ENCODE measurements around the gene C6orf62.

C6orf62 gene

DNA sequence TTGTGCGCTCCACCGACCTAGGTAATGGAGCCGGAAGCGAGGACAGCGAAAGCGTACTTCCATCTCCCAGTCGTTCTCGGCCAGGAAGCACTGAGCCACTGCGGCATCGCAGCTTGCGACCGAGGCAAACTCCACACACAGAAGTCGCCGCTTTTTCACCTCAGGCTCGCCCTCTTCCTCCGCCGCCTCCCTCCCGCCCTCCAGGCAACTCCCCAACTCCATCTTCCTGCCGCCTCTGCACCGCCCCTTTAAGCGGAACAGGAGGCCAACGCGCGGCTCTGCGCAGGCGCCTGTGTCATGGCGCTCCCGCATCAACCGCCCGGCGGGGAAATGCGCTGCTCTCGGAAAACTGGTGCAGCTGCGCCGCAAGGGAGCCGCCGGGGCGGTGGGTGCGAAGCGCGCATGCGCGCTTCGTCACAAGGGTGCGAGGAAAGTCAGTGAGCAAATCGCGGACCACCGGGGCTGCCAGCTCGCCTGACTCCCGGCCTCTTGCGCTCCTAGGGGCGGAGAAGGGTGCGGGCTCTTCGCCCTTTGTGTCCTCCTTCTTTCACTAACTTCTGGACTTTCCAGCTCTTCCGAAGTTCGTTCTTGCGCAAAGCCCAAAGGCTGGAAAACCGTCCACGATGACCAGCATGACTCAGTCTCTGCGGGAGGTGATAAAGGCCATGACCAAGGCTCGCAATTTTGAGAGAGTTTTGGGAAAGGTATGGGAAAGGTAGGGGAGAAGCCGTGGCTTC, 52.1 kb downstream of the C6orf62 start, which contains the start of the genes ACOT13 and TDP2 (continued):
- TF ChIP-seq ZFP69B (tag by site-specific recombination; IDR thresholded peaks at IDR 0.05) (peak; percentile 87), ZNF157 (tag by site-specific recombination; IDR thresholded peaks at IDR 0.05) (no peak), ZNF677 (tag by site-specific recombination; IDR thresholded peaks at IDR 0.05) (peak; percentile 32; the same call in 1 of the 2 replicates), ZNF184 (tag by site-specific recombination; IDR thresholded peaks at IDR 0.05) (no peak), ZNF19 (tag by site-specific recombination; IDR thresholded peaks at IDR 0.05; ENCODE audit: low read depth) (no peak), KLF16 (tag by site-specific recombination; IDR thresholded peaks at IDR 0.05) (no peak; the same call in 1 of the 2 replicates), EGR2 (tag by site-specific recombination; IDR thresholded peaks at IDR 0.05; ENCODE audit: low read depth) (peak; percentile 95), WT1 (tag by site-specific recombination; IDR thresholded peaks at IDR 0.05) (peak; percentile 92), BCL11A (tag by site-specific recombination; IDR thresholded peaks at IDR 0.05; ENCODE audit: low read depth) (no peak), ZBTB21 (tag by site-specific recombination; IDR thresholded peaks at IDR 0.05) (peak; percentile 52; the same call in 1 of the 2 replicates), ZNF292 (tag by site-specific recombination; IDR thresholded peaks at IDR 0.05; ENCODE audit: borderline replicate concordance, low read depth) (no peak), ZNF132 (tag by site-specific recombination; IDR thresholded peaks at IDR 0.05; ENCODE audit: borderline replicate concordance) (no peak), ZNF843 (tag by site-specific recombination; IDR thresholded peaks at IDR 0.05) (peak; percentile 65), ZBTB8A (tag by site-specific recombination; IDR thresholded peaks at IDR 0.05) (peak; percentile 33; the same call in 1 of the 2 replicates), ZSCAN30 (tag by site-specific recombination; IDR thresholded peaks at IDR 0.05) (peak; percentile 76), ZNF621 (tag by site-specific recombination; IDR thresholded peaks at IDR 0.05) (no peak), YY1 (tag by site-specific recombination; IDR thresholded peaks at IDR 0.05) (peak; percentile 64; the same call in 1 of the 2 replicates), ZFHX2 (tag by site-specific recombination; conservative IDR thresholded peaks at IDR 0.05) (peak; percentile 90), ZNF274 (IDR thresholded peaks at IDR 0.05; ENCODE audit: low read length) (no peak), ZNF274 (tag by site-specific recombination; IDR thresholded peaks at IDR 0.05; ENCODE audit: borderline replicate concordance) (no peak), ZNF16 (tag by site-specific recombination; IDR thresholded peaks at IDR 0.05; ENCODE audit: low read depth) (no peak), ZNF155 (tag by site-specific recombination; IDR thresholded peaks at IDR 0.05) (no peak)
- TF ChIP-seq, protein P1, sequence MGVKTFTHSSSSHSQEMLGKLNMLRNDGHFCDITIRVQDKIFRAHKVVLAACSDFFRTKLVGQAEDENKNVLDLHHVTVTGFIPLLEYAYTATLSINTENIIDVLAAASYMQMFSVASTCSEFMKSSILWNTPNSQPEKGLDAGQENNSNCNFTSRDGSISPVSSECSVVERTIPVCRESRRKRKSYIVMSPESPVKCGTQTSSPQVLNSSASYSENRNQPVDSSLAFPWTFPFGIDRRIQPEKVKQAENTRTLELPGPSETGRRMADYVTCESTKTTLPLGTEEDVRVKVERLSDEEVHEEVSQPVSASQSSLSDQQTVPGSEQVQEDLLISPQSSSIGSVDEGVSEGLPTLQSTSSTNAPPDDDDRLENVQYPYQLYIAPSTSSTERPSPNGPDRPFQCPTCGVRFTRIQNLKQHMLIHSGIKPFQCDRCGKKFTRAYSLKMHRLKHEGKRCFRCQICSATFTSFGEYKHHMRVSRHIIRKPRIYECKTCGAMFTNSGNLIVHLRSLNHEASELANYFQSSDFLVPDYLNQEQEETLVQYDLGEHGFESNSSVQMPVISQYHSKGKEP (tag by site-specific recombination; IDR thresholded peaks at IDR 0.05) = peak; percentile 85; the same call in 1 of the 2 replicates
- TF ChIP-seq, protein P2, sequence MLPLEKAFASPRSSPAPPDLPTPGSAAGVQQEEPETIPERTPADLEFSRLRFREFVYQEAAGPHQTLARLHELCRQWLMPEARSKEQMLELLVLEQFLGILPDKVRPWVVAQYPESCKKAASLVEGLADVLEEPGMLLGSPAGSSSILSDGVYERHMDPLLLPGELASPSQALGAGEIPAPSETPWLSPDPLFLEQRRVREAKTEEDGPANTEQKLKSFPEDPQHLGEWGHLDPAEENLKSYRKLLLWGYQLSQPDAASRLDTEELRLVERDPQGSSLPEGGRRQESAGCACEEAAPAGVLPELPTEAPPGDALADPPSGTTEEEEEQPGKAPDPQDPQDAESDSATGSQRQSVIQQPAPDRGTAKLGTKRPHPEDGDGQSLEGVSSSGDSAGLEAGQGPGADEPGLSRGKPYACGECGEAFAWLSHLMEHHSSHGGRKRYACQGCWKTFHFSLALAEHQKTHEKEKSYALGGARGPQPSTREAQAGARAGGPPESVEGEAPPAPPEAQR (tag by site-specific recombination; IDR thresholded peaks at IDR 0.05) = no peak
- TF ChIP-seq, protein P3, sequence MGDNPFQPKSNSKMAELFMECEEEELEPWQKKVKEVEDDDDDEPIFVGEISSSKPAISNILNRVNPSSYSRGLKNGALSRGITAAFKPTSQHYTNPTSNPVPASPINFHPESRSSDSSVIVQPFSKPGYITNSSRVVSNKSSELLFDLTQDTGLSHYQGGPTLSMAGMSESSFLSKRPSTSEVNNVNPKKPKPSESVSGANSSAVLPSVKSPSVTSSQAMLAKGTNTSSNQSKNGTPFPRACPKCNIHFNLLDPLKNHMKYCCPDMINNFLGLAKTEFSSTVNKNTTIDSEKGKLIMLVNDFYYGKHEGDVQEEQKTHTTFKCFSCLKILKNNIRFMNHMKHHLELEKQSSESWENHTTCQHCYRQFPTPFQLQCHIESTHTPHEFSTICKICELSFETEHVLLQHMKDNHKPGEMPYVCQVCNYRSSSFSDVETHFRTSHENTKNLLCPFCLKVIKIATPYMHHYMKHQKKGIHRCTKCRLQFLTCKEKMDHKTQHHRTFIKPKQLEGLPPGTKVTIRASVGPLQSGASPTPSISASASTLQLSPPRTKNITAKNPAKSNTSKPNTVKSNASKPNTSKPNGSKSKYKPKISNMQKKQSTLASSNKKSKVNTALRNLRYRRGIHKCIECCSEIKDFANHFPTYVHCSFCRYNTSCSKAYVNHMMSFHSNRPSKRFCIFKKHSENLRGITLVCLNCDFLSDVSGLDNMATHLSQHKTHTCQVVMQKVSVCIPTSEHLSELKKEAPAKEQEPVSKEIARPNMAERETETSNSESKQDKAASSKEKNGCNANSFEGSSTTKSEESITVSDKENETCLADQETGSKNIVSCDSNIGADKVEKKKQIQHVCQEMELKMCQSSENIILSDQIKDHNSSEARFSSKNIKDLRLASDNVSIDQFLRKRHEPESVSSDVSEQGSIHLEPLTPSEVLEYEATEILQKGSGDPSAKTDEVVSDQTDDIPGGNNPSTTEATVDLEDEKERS (tag by site-specific recombination; IDR thresholded peaks at IDR 0.05) = no peak
- TF ChIP-seq, protein P4, sequence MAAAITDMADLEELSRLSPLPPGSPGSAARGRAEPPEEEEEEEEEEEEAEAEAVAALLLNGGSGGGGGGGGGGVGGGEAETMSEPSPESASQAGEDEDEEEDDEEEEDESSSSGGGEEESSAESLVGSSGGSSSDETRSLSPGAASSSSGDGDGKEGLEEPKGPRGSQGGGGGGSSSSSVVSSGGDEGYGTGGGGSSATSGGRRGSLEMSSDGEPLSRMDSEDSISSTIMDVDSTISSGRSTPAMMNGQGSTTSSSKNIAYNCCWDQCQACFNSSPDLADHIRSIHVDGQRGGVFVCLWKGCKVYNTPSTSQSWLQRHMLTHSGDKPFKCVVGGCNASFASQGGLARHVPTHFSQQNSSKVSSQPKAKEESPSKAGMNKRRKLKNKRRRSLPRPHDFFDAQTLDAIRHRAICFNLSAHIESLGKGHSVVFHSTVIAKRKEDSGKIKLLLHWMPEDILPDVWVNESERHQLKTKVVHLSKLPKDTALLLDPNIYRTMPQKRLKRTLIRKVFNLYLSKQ (tag by site-specific recombination; IDR thresholded peaks at IDR 0.05; ENCODE audit: borderline replicate concordance) = no peak
- TF ChIP-seq, protein P5, sequence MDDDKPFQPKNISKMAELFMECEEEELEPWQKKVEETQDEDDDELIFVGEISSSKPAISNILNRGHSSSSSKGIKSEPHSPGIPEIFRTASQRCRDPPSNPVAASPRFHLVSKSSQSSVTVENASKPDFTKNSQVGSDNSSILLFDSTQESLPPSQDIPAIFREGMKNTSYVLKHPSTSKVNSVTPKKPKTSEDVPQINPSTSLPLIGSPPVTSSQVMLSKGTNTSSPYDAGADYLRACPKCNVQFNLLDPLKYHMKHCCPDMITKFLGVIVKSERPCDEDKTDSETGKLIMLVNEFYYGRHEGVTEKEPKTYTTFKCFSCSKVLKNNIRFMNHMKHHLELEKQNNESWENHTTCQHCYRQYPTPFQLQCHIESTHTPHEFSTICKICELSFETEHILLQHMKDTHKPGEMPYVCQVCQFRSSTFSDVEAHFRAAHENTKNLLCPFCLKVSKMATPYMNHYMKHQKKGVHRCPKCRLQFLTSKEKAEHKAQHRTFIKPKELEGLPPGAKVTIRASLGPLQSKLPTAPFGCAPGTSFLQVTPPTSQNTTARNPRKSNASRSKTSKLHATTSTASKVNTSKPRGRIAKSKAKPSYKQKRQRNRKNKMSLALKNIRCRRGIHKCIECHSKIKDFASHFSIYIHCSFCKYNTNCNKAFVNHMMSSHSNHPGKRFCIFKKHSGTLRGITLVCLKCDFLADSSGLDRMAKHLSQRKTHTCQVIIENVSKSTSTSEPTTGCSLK (tag by site-specific recombination; IDR thresholded peaks at IDR 0.05) = no peak
- TF ChIP-seq, protein P6, sequence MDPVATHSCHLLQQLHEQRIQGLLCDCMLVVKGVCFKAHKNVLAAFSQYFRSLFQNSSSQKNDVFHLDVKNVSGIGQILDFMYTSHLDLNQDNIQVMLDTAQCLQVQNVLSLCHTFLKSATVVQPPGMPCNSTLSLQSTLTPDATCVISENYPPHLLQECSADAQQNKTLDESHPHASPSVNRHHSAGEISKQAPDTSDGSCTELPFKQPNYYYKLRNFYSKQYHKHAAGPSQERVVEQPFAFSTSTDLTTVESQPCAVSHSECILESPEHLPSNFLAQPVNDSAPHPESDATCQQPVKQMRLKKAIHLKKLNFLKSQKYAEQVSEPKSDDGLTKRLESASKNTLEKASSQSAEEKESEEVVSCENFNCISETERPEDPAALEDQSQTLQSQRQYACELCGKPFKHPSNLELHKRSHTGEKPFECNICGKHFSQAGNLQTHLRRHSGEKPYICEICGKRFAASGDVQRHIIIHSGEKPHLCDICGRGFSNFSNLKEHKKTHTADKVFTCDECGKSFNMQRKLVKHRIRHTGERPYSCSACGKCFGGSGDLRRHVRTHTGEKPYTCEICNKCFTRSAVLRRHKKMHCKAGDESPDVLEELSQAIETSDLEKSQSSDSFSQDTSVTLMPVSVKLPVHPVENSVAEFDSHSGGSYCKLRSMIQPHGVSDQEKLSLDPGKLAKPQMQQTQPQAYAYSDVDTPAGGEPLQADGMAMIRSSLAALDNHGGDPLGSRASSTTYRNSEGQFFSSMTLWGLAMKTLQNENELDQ (tag by site-specific recombination; IDR thresholded peaks at IDR 0.05; ENCODE audit: low read depth) = no peak

All from HEK293 (cell line).